Stimulated activated effector memory CD8-positive, alpha-beta T cell treated with anti-CD3 and anti-CD28 coated beads, Interleukin-12 subunit alpha, Interleukin-12 subunit beta, amount 100 ng/mL, for 72 hours (primary cell): Measurements from ENCODE around the gene POU4F3.
"Not testable (repeated sequence)": the region's sequence is repeated elsewhere in the genome, so short reads cannot be mapped to it uniquely, and the experiment has no call there.

ENCODE experiments used
- ATAC-seq: fragments of 150-1000 bp; cut with Tn5 transposase; 2 replicates; pipeline ENCODE4 v1.10.0; 2021
- DNase-seq, 2 donors: peaks; one replicate each; pipeline ENCODE4 v3.0.0; 2021 to 2022; ENCODE audit warnings: low spot score in 2 of 2
- H3K27ac Mint-ChIP-seq: one replicate; pipeline ENCODE4 v1.8.0; 2022; ENCODE audit warnings: mild to moderate bottlenecking, mixed read lengths
- H3K36me3 Mint-ChIP-seq: one replicate; pipeline ENCODE4 v1.8.0; 2022; ENCODE audit warnings: mild to moderate bottlenecking, mixed read lengths
- H3K4me1 Mint-ChIP-seq: one replicate; pipeline ENCODE4 v1.8.0; 2022; ENCODE audit warnings: mixed read lengths
- H3K4me3 Mint-ChIP-seq: one replicate; pipeline ENCODE4 v1.8.0; 2022; ENCODE audit warnings: mild to moderate bottlenecking, mixed read lengths
- H3K9me3 Mint-ChIP-seq: one replicate; pipeline ENCODE4 v1.8.0; 2022; ENCODE audit warnings: mixed read lengths

POU4F3 gene

GRCh38 chr5:146338774-146339714, at the start of gene POU4F3:
POU4F3 (plus strand) TSS chr5:146338839; CDS start chr5:146339113, 274 bp downstream.
- H3K4me3 Mint-ChIP-seq = no peak within 1 kb of the TSS
- peaks cover 18% of the 10 kb centered on the region for H3K4me1 Mint-ChIP-seq
- ATAC-seq = no peak
- H3K27ac Mint-ChIP-seq = no peak within 1 kb of the TSS
- H3K9me3 Mint-ChIP-seq = no peaks in the 10 kb centered on the region
- peaks cover 4% of the 10 kb centered on the region for H3K36me3 Mint-ChIP-seq
- no peak for DNase-seq

- no peaks in the 10 kb centered on the region for H3K4me1 Mint-ChIP-seq
- peaks cover 35% of the 10 kb centered on the region for H3K36me3 Mint-ChIP-seq
- H3K9me3 Mint-ChIP-seq = no peaks in the 10 kb centered on the region
- DNase-seq (no peak), ATAC-seq (no peak)
- H3K27ac Mint-ChIP-seq = no peak overlapping the region
- no peak overlapping the region for H3K4me3 Mint-ChIP-seq
These were observed 48.3 kb upstream of the POU4F3 start for GRCh38 chr5:146290318-146290717.

GRCh38 chr5:146291421-146292074, 47.1 kb upstream of the POU4F3 start:
- Mint-ChIP-seq H3K9me3 (no peaks in the 10 kb centered on the region), H3K27ac (no peak overlapping the region), H3K36me3 (peaks cover 22% of the 10 kb centered on the region), H3K4me1 (no peaks in the 10 kb centered on the region), H3K4me3 (no peak overlapping the region)
- DNase-seq = no peak
- peak; percentile 32 for ATAC-seq

GRCh38 chr5:146296245-146296644, 42.4 kb upstream of the POU4F3 start:
- H3K27ac Mint-ChIP-seq = no peak overlapping the region
- H3K4me3 Mint-ChIP-seq = no peak overlapping the region
- ATAC-seq (no peak), DNase-seq (no peak)
- H3K36me3 Mint-ChIP-seq = no peaks in the 10 kb centered on the region
- H3K9me3 Mint-ChIP-seq = no peaks in the 10 kb centered on the region
- H3K4me1 Mint-ChIP-seq = no peaks in the 10 kb centered on the region

- not testable (repeated sequence) for H3K9me3 Mint-ChIP-seq, H3K36me3 Mint-ChIP-seq, DNase-seq, ATAC-seq, H3K4me3 Mint-ChIP-seq, H3K27ac Mint-ChIP-seq, H3K4me1 Mint-ChIP-seq
These were observed 39.7 kb upstream of the POU4F3 start for GRCh38 chr5:146298920-146299319.

GRCh38 chr5:146301626-146302025, 37.0 kb upstream of the POU4F3 start:
- H3K27ac Mint-ChIP-seq = no peak overlapping the region
- H3K4me3 Mint-ChIP-seq = no peak overlapping the region
- H3K36me3 Mint-ChIP-seq = no peaks in the 10 kb centered on the region
- H3K4me1 Mint-ChIP-seq = no peaks in the 10 kb centered on the region
- DNase-seq (no peak), ATAC-seq (no peak)
- H3K9me3 Mint-ChIP-seq = no peaks in the 10 kb centered on the region

GRCh38 chr5:146302406-146302805, 36.2 kb upstream of the POU4F3 start:
- ATAC-seq (no peak), DNase-seq (no peak)
- Mint-ChIP-seq H3K9me3 (no peaks in the 10 kb centered on the region), H3K4me1 (no peaks in the 10 kb centered on the region), H3K4me3 (no peak overlapping the region), H3K27ac (no peak overlapping the region), H3K36me3 (no peaks in the 10 kb centered on the region)

- H3K27ac Mint-ChIP-seq = no peak overlapping the region
- ATAC-seq (no peak), DNase-seq (no peak)
- H3K4me3 Mint-ChIP-seq = no peak overlapping the region
- H3K36me3 Mint-ChIP-seq = no peaks in the 10 kb centered on the region
- H3K4me1 Mint-ChIP-seq = no peaks in the 10 kb centered on the region
- H3K9me3 Mint-ChIP-seq = no peaks in the 10 kb centered on the region
These were observed 31.8 kb upstream of the POU4F3 start for GRCh38 chr5:146306838-146307237.

GRCh38 chr5:146307796-146308195, 30.8 kb upstream of the POU4F3 start:
- H3K9me3 Mint-ChIP-seq = no peaks in the 10 kb centered on the region
- no peak for ATAC-seq
- no peaks in the 10 kb centered on the region for H3K4me1 Mint-ChIP-seq
- H3K36me3 Mint-ChIP-seq = no peaks in the 10 kb centered on the region
- DNase-seq = no peak
- H3K27ac Mint-ChIP-seq = no peak overlapping the region
- H3K4me3 Mint-ChIP-seq = no peak overlapping the region

- H3K4me1 Mint-ChIP-seq = no peaks in the 10 kb centered on the region
These were observed 28.1 kb upstream of the POU4F3 start for GRCh38 chr5:146310540-146310939.

GRCh38 chr5:146311278-146311677, 27.4 kb upstream of the POU4F3 start:
- ATAC-seq (no peak), DNase-seq (no peak)
- H3K27ac Mint-ChIP-seq = no peak overlapping the region
- H3K36me3 Mint-ChIP-seq = no peaks in the 10 kb centered on the region
- H3K9me3 Mint-ChIP-seq = no peaks in the 10 kb centered on the region
- no peak overlapping the region for H3K4me3 Mint-ChIP-seq
- H3K4me1 Mint-ChIP-seq = no peaks in the 10 kb centered on the region

More at GRCh38 chr5:146310540-146310939, 28.1 kb upstream of the POU4F3 start:
- ATAC-seq (no peak), DNase-seq (no peak)
- Mint-ChIP-seq H3K4me3 (no peak overlapping the region), H3K27ac (no peak overlapping the region), H3K9me3 (no peaks in the 10 kb centered on the region), H3K36me3 (no peaks in the 10 kb centered on the region)

GRCh38 chr5:146313027-146313426, 25.6 kb upstream of the POU4F3 start:
- H3K9me3 Mint-ChIP-seq = no peaks in the 10 kb centered on the region
- DNase-seq = no peak
- H3K36me3 Mint-ChIP-seq = no peaks in the 10 kb centered on the region
- H3K4me3 Mint-ChIP-seq = no peak overlapping the region
- H3K27ac Mint-ChIP-seq = no peak overlapping the region
- ATAC-seq = no peak
- H3K4me1 Mint-ChIP-seq = no peaks in the 10 kb centered on the region

GRCh38 chr5:146321571-146321970, 17.1 kb upstream of the POU4F3 start:
- Mint-ChIP-seq H3K27ac (no peak overlapping the region), H3K4me3 (no peak overlapping the region), H3K36me3 (no peaks in the 10 kb centered on the region), H3K4me1 (no peaks in the 10 kb centered on the region), H3K9me3 (no peaks in the 10 kb centered on the region)
- ATAC-seq = no peak
- DNase-seq = no peak

GRCh38 chr5:146327257-146327870, 11.3 kb upstream of the POU4F3 start:
- Mint-ChIP-seq H3K36me3 (no peaks in the 10 kb centered on the region), H3K9me3 (no peaks in the 10 kb centered on the region), H3K27ac (no peak overlapping the region), H3K4me1 (no peaks in the 10 kb centered on the region), H3K4me3 (no peak overlapping the region)
- ATAC-seq = no peak
- DNase-seq = no peak

- Mint-ChIP-seq H3K4me3 (no peak overlapping the region), H3K4me1 (no peaks in the 10 kb centered on the region), H3K9me3 (no peaks in the 10 kb centered on the region), H3K27ac (no peak overlapping the region), H3K36me3 (no peaks in the 10 kb centered on the region)
- DNase-seq (no peak), ATAC-seq (no peak)
These were observed 10.7 kb upstream of the POU4F3 start for GRCh38 chr5:146327989-146328388.
